Activated CD8-positive, alpha-beta memory T cell treated with anti-CD3 and anti-CD28 coated beads for 4 hours (primary cell): Measurements from ENCODE around the gene INSIG1.
A peak's percentile ranks its signal among the peaks of the same experiment; 100 is the strongest.

Experiments
- DNase-seq, 2 donors: peaks; one replicate each; pipeline ENCODE4 v3.0.0-alpha.2; 2020; ENCODE audit warnings: low read depth in 2 of 2

INSIG1 gene

GRCh38 chr7:155297517-155298287 lies at the start of gene INSIG1:
INSIG1 (plus strand) TSS chr7:155297878; CDS start chr7:155298286, 408 bp downstream.
- peak; percentile 84 to 85 for DNase-seq

GRCh38 chr7:155248366-155248756 lies 49.3 kb upstream of the INSIG1 start:
- no peak for DNase-seq

GRCh38 chr7:155251831-155252230 lies 45.8 kb upstream of the INSIG1 start:
- no peak for DNase-seq

- DNase-seq, result no peak
Measured at GRCh38 chr7:155252444-155252887, 45.2 kb upstream of the INSIG1 start.

- DNase-seq, result no peak
Measured at GRCh38 chr7:155252892-155253501, 44.7 kb upstream of the INSIG1 start.

- DNase-seq, result no peak
Measured at GRCh38 chr7:155254018-155254417, 43.7 kb upstream of the INSIG1 start.

GRCh38 chr7:155255071-155255470 lies 42.6 kb upstream of the INSIG1 start:
- DNase-seq, result no peak

GRCh38 chr7:155255621-155256020 lies 42.1 kb upstream of the INSIG1 start:
- no peak for DNase-seq

- no peak for DNase-seq
Measured at GRCh38 chr7:155256081-155256760, 41.5 kb upstream of the INSIG1 start.

GRCh38 chr7:155256761-155257481 lies 40.8 kb upstream of the INSIG1 start:
- no peak for DNase-seq

GRCh38 chr7:155257482-155258225 lies 40.0 kb upstream of the INSIG1 start:
- no peak for DNase-seq

- no peak for DNase-seq
Measured at GRCh38 chr7:155258226-155258560, 39.5 kb upstream of the INSIG1 start.

- no peak for DNase-seq
Measured at GRCh38 chr7:155259866-155260497, 37.7 kb upstream of the INSIG1 start.

- DNase-seq, result no peak
Measured at GRCh38 chr7:155260498-155260872, 37.2 kb upstream of the INSIG1 start.

GRCh38 chr7:155261031-155261985 lies 36.4 kb upstream of the INSIG1 start:
- DNase-seq, result no peak

GRCh38 chr7:155262031-155262430 lies 35.6 kb upstream of the INSIG1 start:
- no peak for DNase-seq

- no peak for DNase-seq
Measured at GRCh38 chr7:155263051-155263450, 34.6 kb upstream of the INSIG1 start.

- DNase-seq, result no peak
Measured at GRCh38 chr7:155263581-155264143, 34.0 kb upstream of the INSIG1 start.

GRCh38 chr7:155265144-155265543 lies 32.5 kb upstream of the INSIG1 start:
- DNase-seq, result no peak

- DNase-seq, result no peak
Measured at GRCh38 chr7:155265961-155266360, 31.7 kb upstream of the INSIG1 start.
